ENCODE data around the gene FRMD4A. TPM values are rescaled to one million over a fixed set of nuclear protein-coding genes. Genes with fewer than 3 reads are reported as not detected.

The FRMD4A gene
- total and polyA plus RNA-seq, 2 of the 4 experiments (the other 2 are of a cell fraction) = 30.3 to 68.8 TPM

GRCh38 chr10:13699216-13699615 is 631.5 kb downstream of the FRMD4A start:
- ChIA-PET CTCF (interaction anchor here (0.6 kb wide), 1 partner anchor 40 kb away, joined by 4 read pairs; no protein-coding TSS in a partner anchor), POLR2A (ENCODE audit: unreplicated experiment) (no interaction called here)
- Histone ChIP-seq H3K18ac (ENCODE audit: low read depth, low read length) (no peak overlapping the region), H3K4me3 (ENCODE audit: insufficient read depth, low read depth, low read length) (no peak overlapping the region), H3K79me1 (ENCODE audit: low read depth in 1 of 2, low read length in 2 of 2) (peaks cover 36 to 97% of the 10 kb centered on the region in 2 experiments), H4K5ac (ENCODE audit: low read depth, low read length) (no peak overlapping the region), H3K9ac (ENCODE audit: low read depth, low read length) (no peak overlapping the region), H3K4me1 (ENCODE audit: control insufficient read depth, insufficient read depth, low read length) (peaks cover 8% of the 10 kb centered on the region), H2BK120ac (ENCODE audit: low read depth, low read length) (no peak overlapping the region), H4K8ac (ENCODE audit: low read depth in 2 of 2, low read length in 2 of 2) (no peak overlapping the region), H4K20me1 (ENCODE audit: insufficient read depth, low read length) (peaks cover 12% of the 10 kb centered on the region; the same call in 1 of the 2 replicates), H2BK20ac (ENCODE audit: low read depth, low read length) (no peak overlapping the region), H3K9me3 (ENCODE audit: control insufficient read depth, insufficient read depth, low read length) (no peaks in the 10 kb centered on the region), H3K27ac (ENCODE audit: insufficient read depth, low read length) (no peak overlapping the region), H2BK15ac (ENCODE audit: low read depth, low read length) (no peak overlapping the region), H3K36me3 (ENCODE audit: control insufficient read depth, insufficient read depth, low read length) (peaks cover 51% of the 10 kb centered on the region), H3K56ac (ENCODE audit: extremely low read depth, insufficient read depth, low read length) (no peak overlapping the region), H2AK5ac (ENCODE audit: low read depth, low read length) (no peak overlapping the region), H3K4ac (ENCODE audit: low read depth, low read length) (no peak overlapping the region), H2AK9ac (replicated peaks; ENCODE audit: low read depth, low read length, poor library complexity) (no peak overlapping the region), H4K91ac (ENCODE audit: insufficient read depth, low read depth, low read length) (no peak overlapping the region), H2BK5ac (ENCODE audit: low read depth, low read length, poor library complexity, severe bottlenecking) (no peak overlapping the region), H3K14ac (replicated peaks; ENCODE audit: low read depth, low read length) (no peak overlapping the region), H2AFZ (replicated peaks; ENCODE audit: low read length, poor library complexity) (no peak overlapping the region), H3K4me2 (ENCODE audit: low read depth, low read length) (no peak overlapping the region), H3K27me3 (ENCODE audit: control insufficient read depth, insufficient read depth, low read length) (no peaks in the 10 kb centered on the region), H3K9me1 (ENCODE audit: insufficient read depth, low read length) (peaks cover 18% of the 10 kb centered on the region), H3K23ac (ENCODE audit: low read depth, low read length) (no peak overlapping the region)
- dilution Hi-C loops (cut with HindIII; ENCODE audit: low sequenced_read_pairs, unreplicated experiment) = no loop called here
- no peak for ATAC-seq (ENCODE audit: low read depth)
- no TSS peak for BruUV-seq (replicated peaks)
- in situ Hi-C loops (cut with MboI; ENCODE audit: low sequenced_read_pairs) = no loop called here
- intact Hi-C loops (cut with micrococcal nuclease) = no loop called here
- TF ChIP-seq RCOR1 (IDR thresholded peaks at IDR 0.05; ENCODE audit: insufficient replicate concordance, low read length) (no peak), POLR2A (IDR thresholded peaks at IDR 0.05; ENCODE audit: low read depth, low read length) (no peak), RFX5 (IDR thresholded peaks at IDR 0.05; ENCODE audit: low read depth, low read length) (no peak), MXI1 (IDR thresholded peaks at IDR 0.05; ENCODE audit: borderline replicate concordance, low read depth, low read length) (no peak), ELK1 (IDR thresholded peaks at IDR 0.05; ENCODE audit: borderline replicate concordance, low read depth, low read length) (no peak)
- WGBS, 2 experiments (ENCODE audit: extremely low coverage in 2 of 2, insufficient read length in 1 of 2) = 71% methylated on average over 4 of the region's 10 CpGs; no CpG with 5 or more reads in 1 of the 2 experiments
- no peak for DNase-seq

All from IMR-90 (cell line).